Loucy (cell line): Measurements from ENCODE around the gene ECEL1.
"Not testable (repeated sequence)": the region's sequence is repeated elsewhere in the genome, so short reads cannot be mapped to it uniquely, and the experiment has no call there.

Experiments
- CTCF ChIP-seq: fragments of 200-600 bp; sonication (generic); conservative IDR thresholded peaks from 2 replicates; pipeline ENCODE4 v1.5.1; 2014; ENCODE audit warnings: mild to moderate bottlenecking, antibody characterized with exemption, low read length
- EZH2phosphoT487 ChIP-seq: fragments of 200-600 bp; IDR thresholded peaks from 2 replicates; pipeline ENCODE4 v1.6.1; 2018; ENCODE audit warnings: antibody characterized with exemption, mild to moderate bottlenecking, moderate library complexity, borderline replicate concordance

- peak; percentile 24; the same call in 1 of the 2 replicates for TF ChIP-seq CTCF
- TF ChIP-seq EZH2phosphoT487 = not testable (repeated sequence)
Observed at GRCh38 chr2:232446266-232446777, 41.3 kb downstream of the ECEL1 start.
